ENCODE results near the gene KRTAP10-1.

KRTAP10-1 gene

DNA sequence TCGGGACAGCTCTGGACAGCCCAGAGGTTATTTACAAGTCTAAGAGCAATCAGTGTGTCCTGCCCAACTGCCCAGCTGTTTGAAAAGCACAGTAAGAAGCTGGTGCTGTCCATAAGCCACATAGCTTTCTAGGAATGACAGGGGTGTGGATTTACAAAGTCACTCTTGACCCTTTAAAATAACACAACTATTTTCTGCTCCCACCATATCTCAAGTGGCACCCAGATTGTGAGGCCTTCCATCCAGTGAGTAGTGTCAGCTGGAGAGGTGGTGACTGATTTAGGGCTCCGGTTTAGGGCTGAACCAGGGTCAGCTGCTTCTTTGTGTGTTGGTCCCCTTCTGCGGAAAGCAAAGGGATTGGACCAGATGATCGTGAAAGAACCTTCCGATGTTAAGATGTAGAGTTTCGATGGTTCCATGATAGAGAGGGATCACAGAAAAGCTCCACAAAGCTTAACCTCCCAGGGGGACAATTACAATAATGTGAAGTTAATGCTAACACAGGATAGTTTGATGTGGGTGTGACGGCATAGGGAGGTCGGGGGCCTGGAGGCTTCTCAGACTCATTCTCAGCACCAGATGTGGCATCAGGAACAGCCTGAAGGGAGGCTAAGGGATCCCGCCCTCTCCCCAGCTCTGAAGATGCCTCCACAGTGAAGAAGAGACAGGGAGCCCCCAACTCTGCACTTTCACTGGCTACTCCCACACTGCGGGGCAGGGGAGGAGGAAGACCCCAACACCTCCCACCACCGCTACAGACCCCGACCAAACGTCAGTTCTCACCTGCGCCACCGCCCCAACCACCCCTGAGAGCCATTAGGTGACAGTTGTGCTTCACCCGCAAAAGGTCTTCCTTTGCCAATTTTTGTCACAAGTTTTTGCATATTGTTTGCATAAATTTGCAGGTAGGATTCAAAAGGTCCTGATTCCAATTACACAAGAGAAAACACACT, 44.1 kb downstream of the KRTAP10-1 start:
- no peak overlapping the region for H3K9ac ChIP-seq (ENCODE audit: insufficient read length)
- H3K4me3 ChIP-seq, result no peak overlapping the region
- TF ChIP-seq FOXP2 (optimal IDR thresholded peaks at IDR 0.05; ENCODE audit: control extremely low read depth, extremely low read length, insufficient read depth) (no peak), POLR2AphosphoS5 (IDR thresholded peaks at IDR 0.05; ENCODE audit: borderline replicate concordance, low read depth, low read length) (no peak), EZH2 (IDR thresholded peaks at IDR 0.05) (no peak)
- H3K27ac ChIP-seq, result no peak overlapping the region
- DNase-seq (ENCODE audit: low read depth, low spot score), result no peak
- no peaks in the 10 kb centered on the region for H3K9me3 ChIP-seq (ENCODE audit: low read depth, low read length)
- no peaks in the 10 kb centered on the region for H3K36me3 ChIP-seq (ENCODE audit: insufficient read depth, low read length)

DNA sequence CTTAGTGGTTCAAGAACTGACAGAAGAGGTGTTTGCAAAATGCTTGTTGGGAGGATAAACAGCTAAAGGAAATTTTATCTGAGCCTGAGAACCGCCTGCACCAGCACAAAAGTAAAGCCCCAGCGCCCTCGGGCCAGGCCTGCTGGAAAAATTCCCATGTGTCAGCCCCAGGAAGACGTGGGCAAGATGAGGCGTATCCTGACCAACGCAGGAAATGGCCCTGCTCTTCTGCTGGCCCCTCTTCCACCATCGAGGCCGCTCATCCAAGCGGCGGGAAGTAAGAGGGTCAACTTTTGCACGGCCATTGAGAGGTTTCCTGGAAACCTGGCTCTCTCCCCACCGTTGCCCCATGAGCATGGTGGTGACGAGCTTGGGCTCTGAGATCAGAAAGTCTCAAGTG, 45.0 kb downstream of the KRTAP10-1 start:
- no peak overlapping the region for H3K9ac ChIP-seq (ENCODE audit: insufficient read length)
- H3K4me3 ChIP-seq, result no peak overlapping the region
- TF ChIP-seq POLR2AphosphoS5 (IDR thresholded peaks at IDR 0.05; ENCODE audit: borderline replicate concordance, low read depth, low read length) (no peak), EZH2 (IDR thresholded peaks at IDR 0.05) (no peak)
- no peak for DNase-seq (ENCODE audit: low read depth, low spot score)
- no peak overlapping the region for H3K27ac ChIP-seq
- H3K9me3 ChIP-seq (ENCODE audit: low read depth, low read length), result no peaks in the 10 kb centered on the region
- no peaks in the 10 kb centered on the region for H3K36me3 ChIP-seq (ENCODE audit: insufficient read depth, low read length)

- H3K9ac ChIP-seq (ENCODE audit: insufficient read length), result no peak overlapping the region
- no peak for DNase-seq (ENCODE audit: low read depth, low spot score)
- no peak overlapping the region for H3K27ac ChIP-seq
- TF ChIP-seq FOXP2 (optimal IDR thresholded peaks at IDR 0.05; ENCODE audit: control extremely low read depth, extremely low read length, insufficient read depth) (no peak), POLR2AphosphoS5 (IDR thresholded peaks at IDR 0.05; ENCODE audit: borderline replicate concordance, low read depth, low read length) (no peak), EZH2 (IDR thresholded peaks at IDR 0.05) (no peak)
- no peaks in the 10 kb centered on the region for H3K9me3 ChIP-seq (ENCODE audit: low read depth, low read length)
- no peak overlapping the region for H3K4me3 ChIP-seq
- no peaks in the 10 kb centered on the region for H3K36me3 ChIP-seq (ENCODE audit: insufficient read depth, low read length)
These were observed 45.6 kb downstream of the KRTAP10-1 start for GRCh38 chr21:44494418-44494817.

GRCh38 chr21:44492567-44493385, 47.2 kb downstream of the KRTAP10-1 start:
- Histone ChIP-seq H3K36me3 (ENCODE audit: insufficient read depth, low read length) (no peaks in the 10 kb centered on the region), H3K27ac (no peak overlapping the region), H3K9ac (ENCODE audit: insufficient read length) (no peak overlapping the region), H3K9me3 (ENCODE audit: low read depth, low read length) (no peaks in the 10 kb centered on the region), H3K4me3 (no peak overlapping the region)
- TF ChIP-seq POLR2AphosphoS5 (IDR thresholded peaks at IDR 0.05; ENCODE audit: borderline replicate concordance, low read depth, low read length), result no peak
- TF ChIP-seq FOXP2 (optimal IDR thresholded peaks at IDR 0.05; ENCODE audit: control extremely low read depth, extremely low read length, insufficient read depth), result no peak
- TF ChIP-seq EZH2 (IDR thresholded peaks at IDR 0.05), result no peak
- no peak for DNase-seq (ENCODE audit: low read depth, low spot score)

GRCh38 chr21:44490816-44491215, 49.2 kb downstream of the KRTAP10-1 start:
- no peaks in the 10 kb centered on the region for H3K9me3 ChIP-seq (ENCODE audit: low read depth, low read length)
- no peak overlapping the region for H3K9ac ChIP-seq (ENCODE audit: insufficient read length)
- DNase-seq (ENCODE audit: low read depth, low spot score), result no peak
- TF ChIP-seq EZH2 (IDR thresholded peaks at IDR 0.05) (no peak), FOXP2 (optimal IDR thresholded peaks at IDR 0.05; ENCODE audit: control extremely low read depth, extremely low read length, insufficient read depth) (no peak), POLR2AphosphoS5 (IDR thresholded peaks at IDR 0.05; ENCODE audit: borderline replicate concordance, low read depth, low read length) (no peak)
- H3K4me3 ChIP-seq, result no peak overlapping the region
- no peaks in the 10 kb centered on the region for H3K36me3 ChIP-seq (ENCODE audit: insufficient read depth, low read length)
- H3K27ac ChIP-seq, result no peak overlapping the region

GRCh38 chr21:44490405-44490804, 49.6 kb downstream of the KRTAP10-1 start:
- no peak overlapping the region for H3K4me3 ChIP-seq
- TF ChIP-seq POLR2AphosphoS5 (IDR thresholded peaks at IDR 0.05; ENCODE audit: borderline replicate concordance, low read depth, low read length), result no peak
- no peak for TF ChIP-seq FOXP2 (optimal IDR thresholded peaks at IDR 0.05; ENCODE audit: control extremely low read depth, extremely low read length, insufficient read depth)
- TF ChIP-seq EZH2 (IDR thresholded peaks at IDR 0.05), result no peak
- H3K9me3 ChIP-seq (ENCODE audit: low read depth, low read length), result no peaks in the 10 kb centered on the region
- no peak overlapping the region for H3K9ac ChIP-seq (ENCODE audit: insufficient read length)
- H3K36me3 ChIP-seq (ENCODE audit: insufficient read depth, low read length), result no peaks in the 10 kb centered on the region
- H3K27ac ChIP-seq, result no peak overlapping the region
- DNase-seq (ENCODE audit: low read depth, low spot score), result no peak

- Histone ChIP-seq H3K27ac (no peak overlapping the region), H3K36me3 (ENCODE audit: insufficient read depth, low read length) (no peaks in the 10 kb centered on the region), H3K9me3 (ENCODE audit: low read depth, low read length) (no peaks in the 10 kb centered on the region), H3K4me3 (no peak overlapping the region), H3K9ac (ENCODE audit: insufficient read length) (no peak overlapping the region)
- no peak for DNase-seq (ENCODE audit: low read depth, low spot score)
- TF ChIP-seq POLR2AphosphoS5 (IDR thresholded peaks at IDR 0.05; ENCODE audit: borderline replicate concordance, low read depth, low read length), result no peak
- TF ChIP-seq EZH2 (IDR thresholded peaks at IDR 0.05), result no peak
- no peak for TF ChIP-seq FOXP2 (optimal IDR thresholded peaks at IDR 0.05; ENCODE audit: control extremely low read depth, extremely low read length, insufficient read depth)
These were observed 50.0 kb downstream of the KRTAP10-1 start for GRCh38 chr21:44489962-44490361.
